ENCODE measurements around the gene PAX5. TPM values are rescaled to one million over a fixed set of nuclear protein-coding genes. Genes with fewer than 3 reads are reported as not detected.

Gene PAX5
- total RNA-seq, 2 experiments from 2014 or later = 62.5 to 141 TPM

DNA sequence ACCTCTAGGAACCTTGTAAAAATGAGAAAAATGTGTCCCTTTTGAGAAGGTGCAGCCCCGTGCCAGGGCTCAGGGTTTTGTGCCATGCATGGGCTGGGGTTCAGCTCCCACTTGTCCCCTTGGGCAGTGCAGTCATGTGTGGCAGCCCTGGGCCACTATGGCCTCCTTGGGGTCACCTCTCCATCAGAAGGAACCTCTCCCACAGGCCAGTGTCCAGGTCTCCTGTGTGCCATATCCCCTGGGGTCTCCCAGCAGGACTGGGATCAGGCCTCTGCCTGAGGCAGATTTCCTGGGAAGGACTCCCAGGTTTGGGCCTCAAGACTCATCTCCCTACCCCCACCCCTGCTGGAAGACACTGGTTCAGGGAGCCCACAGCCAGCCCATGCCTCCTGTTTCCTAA, 189.1 kb downstream of the PAX5 start:
- no TSS peak for BruUV-seq (replicated peaks)
- Histone ChIP-seq H3K4me2 (ENCODE audit: low read length) (no peak overlapping the region), H3K9me2 (ENCODE audit: insufficient read depth, low read length) (no peaks in the 10 kb centered on the region), H3K36me3 (ENCODE audit: insufficient read depth, low read length) (peaks cover 89% of the 10 kb centered on the region), H3K27ac (ENCODE audit: low read depth, low read length, poor library complexity, severe bottlenecking) (no peak overlapping the region), H4K20me1 (ENCODE audit: insufficient read depth, low read length) (no peaks in the 10 kb centered on the region), H3K4me3 (ENCODE audit: low read depth, low read length, poor library complexity, severe bottlenecking) (no peak overlapping the region), H3K9me3 (ENCODE audit: low read length) (no peaks in the 10 kb centered on the region), H2AFZ (ENCODE audit: low read length) (no peak overlapping the region), H3K4me1 (ENCODE audit: insufficient read depth, low read length, poor library complexity, severe bottlenecking) (no peaks in the 10 kb centered on the region), H3K79me2 (ENCODE audit: insufficient read depth, low read depth, low read length) (no peaks in the 10 kb centered on the region)
- TF ChIP-seq CTCF (conservative IDR thresholded peaks at IDR 0.05; ENCODE audit: low read length) = no peak
- TF ChIP-seq EZH2phosphoT487 (IDR thresholded peaks at IDR 0.05; ENCODE audit: borderline replicate concordance, low read depth, low read length) = no peak
- CTCF ChIA-PET (ENCODE audit: unreplicated experiment) = no interaction called here
- no peak for DNase-seq (ENCODE audit: low spot score)
- POLR2A ChIA-PET = interaction anchor here (1.1 kb wide), 1 partner anchor 162 kb away, joined by 3 read pairs; no protein-coding TSS in a partner anchor
- intact Hi-C loops (cut with micrococcal nuclease; ENCODE audit: unreplicated experiment) = no loop called here

DNA sequence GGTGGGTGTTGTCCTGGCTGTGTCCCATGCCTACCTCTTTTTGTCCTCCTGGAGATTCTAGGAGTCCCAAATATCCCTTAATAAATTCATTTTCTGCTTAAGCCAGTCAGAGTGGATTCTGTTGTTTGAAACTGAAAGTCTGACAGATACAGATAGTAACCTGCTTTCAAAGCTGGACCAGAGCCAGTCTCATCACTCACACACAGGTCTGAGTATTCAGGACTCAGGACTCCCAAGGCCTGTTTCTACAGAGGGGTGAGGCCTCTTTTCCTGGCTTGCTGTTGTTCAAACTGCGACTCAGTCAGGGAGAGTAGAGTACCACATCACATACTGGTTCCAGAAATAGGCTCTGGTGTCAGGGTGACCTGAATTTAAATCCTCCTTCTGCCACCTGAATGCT, 190.1 kb downstream of the PAX5 start:
- Histone ChIP-seq H3K9me2 (ENCODE audit: insufficient read depth, low read length) (no peaks in the 10 kb centered on the region), H3K4me1 (ENCODE audit: insufficient read depth, low read length, poor library complexity, severe bottlenecking) (no peaks in the 10 kb centered on the region), H3K4me3 (ENCODE audit: low read depth, low read length, poor library complexity, severe bottlenecking) (no peak overlapping the region), H3K27ac (ENCODE audit: low read depth, low read length, poor library complexity, severe bottlenecking) (no peak overlapping the region), H3K36me3 (ENCODE audit: insufficient read depth, low read length) (peaks cover 89% of the 10 kb centered on the region), H4K20me1 (ENCODE audit: insufficient read depth, low read length) (no peaks in the 10 kb centered on the region), H2AFZ (ENCODE audit: low read length) (no peak overlapping the region), H3K79me2 (ENCODE audit: insufficient read depth, low read depth, low read length) (no peaks in the 10 kb centered on the region), H3K9me3 (ENCODE audit: low read length) (no peaks in the 10 kb centered on the region), H3K4me2 (ENCODE audit: low read length) (no peak overlapping the region)
- CTCF ChIA-PET (ENCODE audit: unreplicated experiment) = no interaction called here
- no peak for TF ChIP-seq CTCF (conservative IDR thresholded peaks at IDR 0.05; ENCODE audit: low read length)
- TF ChIP-seq EZH2phosphoT487 (IDR thresholded peaks at IDR 0.05; ENCODE audit: borderline replicate concordance, low read depth, low read length) = no peak
- POLR2A ChIA-PET = no interaction called here
- no TSS peak for BruUV-seq (replicated peaks)
- intact Hi-C loops (cut with micrococcal nuclease; ENCODE audit: unreplicated experiment) = no loop called here
- no peak for DNase-seq (ENCODE audit: low spot score)

- ChIA-PET POLR2A (no interaction called here), CTCF (ENCODE audit: unreplicated experiment) (no interaction called here)
- no peak for DNase-seq (ENCODE audit: low spot score)
- Histone ChIP-seq H3K4me1 (ENCODE audit: insufficient read depth, low read length, poor library complexity, severe bottlenecking) (no peaks in the 10 kb centered on the region), H4K20me1 (ENCODE audit: insufficient read depth, low read length) (no peaks in the 10 kb centered on the region), H3K4me3 (ENCODE audit: low read depth, low read length, poor library complexity, severe bottlenecking) (no peak overlapping the region), H3K9me2 (ENCODE audit: insufficient read depth, low read length) (no peaks in the 10 kb centered on the region), H2AFZ (ENCODE audit: low read length) (no peak overlapping the region), H3K79me2 (ENCODE audit: insufficient read depth, low read depth, low read length) (no peaks in the 10 kb centered on the region), H3K27ac (ENCODE audit: low read depth, low read length, poor library complexity, severe bottlenecking) (no peak overlapping the region), H3K4me2 (ENCODE audit: low read length) (no peak overlapping the region), H3K9me3 (ENCODE audit: low read length) (no peaks in the 10 kb centered on the region), H3K36me3 (ENCODE audit: insufficient read depth, low read length) (peaks cover 98% of the 10 kb centered on the region)
- intact Hi-C loops (cut with micrococcal nuclease; ENCODE audit: unreplicated experiment) = no loop called here
- no TSS peak for BruUV-seq (replicated peaks)
- TF ChIP-seq EZH2phosphoT487 (IDR thresholded peaks at IDR 0.05; ENCODE audit: borderline replicate concordance, low read depth, low read length) (no peak), CTCF (conservative IDR thresholded peaks at IDR 0.05; ENCODE audit: low read length) (no peak)
Measured at GRCh38 chr9:36842560-36843530, 191.2 kb downstream of the PAX5 start.
